HEK293 (cell line): ENCODE results near the gene CELF4.

Experiments used
- CTCF ChIA-PET: fragments of 350-600 bp; formaldehyde crosslinking; extraction: SDS; loops from one replicate; lab custom pipeline; 2021; ENCODE audit warnings: antibody characterized with exemption; lab: Yijun Ruan, JAX
- POLR2A ChIA-PET: fragments of 300-600 bp; formaldehyde crosslinking; extraction: SDS; loops from one replicate; lab custom pipeline; 2020; ENCODE audit warnings: antibody characterized with exemption, inconsistent platforms; lab: Yijun Ruan, JAX
- H3K27ac ChIP-seq: fragments of 200-500 bp; sonication (Bioruptor generic); 2 replicates; pipeline ENCODE4 v1.5.1; 2014; ENCODE audit warnings: low read depth, low read length, control low read depth, inconsistent platforms; ENCODE audit errors: extremely low read depth
- H3K36me3 ChIP-seq, 2 experiments: fragments of 200-500 bp in 1 of 2; sonication (Bioruptor generic) in 1 of 2; 1 replicate in 1 of 2; 2 replicates in 1 of 2; pipeline ENCODE4 v1.5.1; 2014 to 2017; ENCODE audit warnings: inconsistent platforms in 2 of 2, low read length in 2 of 2; ENCODE audit not compliant: control insufficient read depth in 2 of 2, insufficient read depth in 1 of 2
- H3K4me1 ChIP-seq: fragments of 200-500 bp; sonication (Bioruptor generic); 2 replicates; pipeline ENCODE4 v1.5.1; 2014; ENCODE audit warnings: mild to moderate bottlenecking, low read length, inconsistent platforms; ENCODE audit not compliant: control insufficient read depth, insufficient read depth
- H3K4me3 ChIP-seq: 2 replicates; pipeline ENCODE4 v1.5.1; 2011; ENCODE audit warnings: low read depth, mild to moderate bottlenecking, control low read depth, low read length, moderate library complexity
- H3K9me3 ChIP-seq: fragments of 200-500 bp; sonication (Bioruptor generic); 2 replicates; pipeline ENCODE4 v1.5.1; 2014; ENCODE audit warnings: low read depth, low read length, inconsistent platforms; ENCODE audit not compliant: control insufficient read depth, insufficient read depth
- CTCF ChIP-seq: fragments of 450-650 bp; formaldehyde crosslinking; IDR thresholded peaks from 2 replicates; pipeline ENCODE4 v1.5.1; 2016; ENCODE audit warnings: missing biosample characterization, missing genetic modification characterization
- EGR2 ChIP-seq: fragments of 450-650 bp; formaldehyde crosslinking; IDR thresholded peaks from 2 replicates; pipeline ENCODE4 v1.5.1; 2016; ENCODE audit warnings: low read depth, missing biosample characterization, missing genetic modification characterization
- GLIS1 ChIP-seq: fragments of 450-650 bp; formaldehyde crosslinking; IDR thresholded peaks from 2 replicates; pipeline ENCODE4 v1.5.1; 2016; ENCODE audit warnings: missing biosample characterization, missing genetic modification characterization
- KLF16 ChIP-seq: fragments of 450-650 bp; formaldehyde crosslinking; IDR thresholded peaks from 2 replicates; pipeline ENCODE4 v1.5.1; 2017; ENCODE audit warnings: missing biosample characterization, missing genetic modification characterization
- SCRT1 ChIP-seq: fragments of 450-650 bp; formaldehyde crosslinking; IDR thresholded peaks from 2 replicates; pipeline ENCODE4 v1.5.1; 2016; ENCODE audit warnings: missing biosample characterization, missing genetic modification characterization, borderline replicate concordance
- SP7 ChIP-seq: fragments of 450-650 bp; formaldehyde crosslinking; IDR thresholded peaks from 2 replicates; pipeline ENCODE4 v1.5.1; 2016; ENCODE audit warnings: missing biosample characterization, missing genetic modification characterization
- TSHZ1 ChIP-seq: fragments of 450-650 bp; formaldehyde crosslinking; IDR thresholded peaks from 2 replicates; pipeline ENCODE4 v1.5.1; 2016; ENCODE audit warnings: missing biosample characterization, missing genetic modification characterization, borderline replicate concordance
- ZBTB1 ChIP-seq: fragments of 450-650 bp; formaldehyde crosslinking; IDR thresholded peaks from 2 replicates; pipeline ENCODE4 v1.5.1; 2016; ENCODE audit warnings: missing biosample characterization, missing genetic modification characterization
- ZBTB20 ChIP-seq: fragments of 450-650 bp; formaldehyde crosslinking; IDR thresholded peaks from 2 replicates; pipeline ENCODE4 v1.5.1; 2016; ENCODE audit warnings: missing biosample characterization, missing genetic modification characterization
- ZBTB44 ChIP-seq: fragments of 450-650 bp; IDR thresholded peaks from 2 replicates; pipeline ENCODE4 v1.5.1; 2018; ENCODE audit warnings: missing biosample characterization, mild to moderate bottlenecking, missing genetic modification characterization
- ZFP3 ChIP-seq: fragments of 450-650 bp; formaldehyde crosslinking; IDR thresholded peaks from 2 replicates; pipeline ENCODE4 v1.5.1; 2016; ENCODE audit warnings: low read depth, missing biosample characterization, missing genetic modification characterization
- ZFP69B ChIP-seq: fragments of 450-650 bp; formaldehyde crosslinking; IDR thresholded peaks from 2 replicates; pipeline ENCODE4 v1.5.1; 2016; ENCODE audit warnings: missing biosample characterization, missing genetic modification characterization
- ZNF16 ChIP-seq: fragments of 450-650 bp; formaldehyde crosslinking; IDR thresholded peaks from 2 replicates; pipeline ENCODE4 v1.5.1; 2016; ENCODE audit warnings: low read depth, missing biosample characterization, missing genetic modification characterization
- ZNF214 ChIP-seq: fragments of 450-650 bp; formaldehyde crosslinking; IDR thresholded peaks from 2 replicates; pipeline ENCODE4 v1.5.1; 2017; ENCODE audit warnings: missing biosample characterization, mild to moderate bottlenecking, missing genetic modification characterization, borderline replicate concordance
- ZNF366 ChIP-seq: fragments of 450-650 bp; formaldehyde crosslinking; conservative IDR thresholded peaks from 2 replicates; pipeline ENCODE4 v1.5.1; 2016; ENCODE audit warnings: missing biosample characterization, missing genetic modification characterization
- ZNF449 ChIP-seq: fragments of 450-650 bp; formaldehyde crosslinking; IDR thresholded peaks from 2 replicates; pipeline ENCODE4 v1.5.1; 2017; ENCODE audit warnings: missing biosample characterization, mild to moderate bottlenecking, missing genetic modification characterization, moderate library complexity
- ZNF600 ChIP-seq: fragments of 450-650 bp; formaldehyde crosslinking; IDR thresholded peaks from 2 replicates; pipeline ENCODE4 v1.5.1; 2016; ENCODE audit warnings: missing biosample characterization, missing genetic modification characterization
- ZNF621 ChIP-seq: fragments of 450-650 bp; formaldehyde crosslinking; IDR thresholded peaks from 2 replicates; pipeline ENCODE4 v1.5.1; 2017; ENCODE audit warnings: missing biosample characterization, missing genetic modification characterization
- ZNF664 ChIP-seq: fragments of 450-650 bp; formaldehyde crosslinking; IDR thresholded peaks from 2 replicates; pipeline ENCODE4 v1.5.1; 2016; ENCODE audit warnings: missing biosample characterization, missing genetic modification characterization
- ZNF785 ChIP-seq: fragments of 450-650 bp; formaldehyde crosslinking; IDR thresholded peaks from 2 replicates; pipeline ENCODE4 v1.5.1; 2016; ENCODE audit warnings: missing biosample characterization, missing genetic modification characterization

CELF4 gene

GRCh38 chr18:37284260-37284659, 281.3 kb downstream of the CELF4 start:
- TF ChIP-seq ZBTB1: no peak
- TF ChIP-seq ZNF621 (tag by site-specific recombination): no peak
- TF ChIP-seq KLF16: no peak
- TF ChIP-seq ZBTB44 (tag by site-specific recombination): no peak
- TF ChIP-seq EGR2: no peak
- no peak for TF ChIP-seq SP7 (tag by site-specific recombination)
- TF ChIP-seq TSHZ1: no peak
- no peak for TF ChIP-seq ZFP3 (tag by site-specific recombination)
- ChIA-PET POLR2A (no interaction called here), CTCF (interaction anchor here (1.0 kb wide), 1 partner anchor 11 kb away, joined by 5 read pairs; no protein-coding TSS in a partner anchor)
- H3K36me3 ChIP-seq: no peaks in the 10 kb centered on the region
- no peak overlapping the region for H3K4me3 ChIP-seq
- no peak overlapping the region for H3K27ac ChIP-seq
- no peaks in the 10 kb centered on the region for H3K4me1 ChIP-seq
- H3K9me3 ChIP-seq: no peaks in the 10 kb centered on the region

- peak; percentile 60 for TF ChIP-seq CTCF (tag by site-specific recombination)
- TF ChIP-seq ZBTB20: no peak
- ChIA-PET POLR2A (no interaction called here), CTCF (interaction anchor here (0.5 to 1.0 kb wide), 3 partner anchors 11 to 300 kb away, joined by 3 to 4 read pairs (median 3); no protein-coding TSS in a partner anchor)
- no peak overlapping the region for H3K27ac ChIP-seq
- H3K36me3 ChIP-seq: no peaks in the 10 kb centered on the region
- no peaks in the 10 kb centered on the region for H3K4me1 ChIP-seq
- H3K4me3 ChIP-seq: no peak overlapping the region
- H3K9me3 ChIP-seq: no peaks in the 10 kb centered on the region
Observed at GRCh38 chr18:37282386-37283037, 283.1 kb downstream of the CELF4 start.

GRCh38 chr18:37280701-37281393, 284.8 kb downstream of the CELF4 start:
- no peak overlapping the region for H3K27ac ChIP-seq
- no peaks in the 10 kb centered on the region for H3K36me3 ChIP-seq
- POLR2A ChIA-PET: no interaction called here
- no peak overlapping the region for H3K4me3 ChIP-seq
- H3K4me1 ChIP-seq: no peaks in the 10 kb centered on the region
- CTCF ChIA-PET: interaction anchor here (0.6 to 1.0 kb wide), 3 partner anchors 83 to 1936 kb away, joined by 3 read pairs; no protein-coding TSS in a partner anchor
- no peaks in the 10 kb centered on the region for H3K9me3 ChIP-seq
- TF ChIP-seq ZNF214 (tag by site-specific recombination) (no peak), ZFP69B (tag by site-specific recombination) (no peak), GLIS1 (tag by site-specific recombination) (no peak), ZNF366 (tag by site-specific recombination) (no peak), ZNF16 (no peak), ZNF785 (no peak), ZNF600 (tag by site-specific recombination) (no peak), ZNF664 (tag by site-specific recombination) (no peak), ZNF449 (tag by site-specific recombination) (no peak), CTCF (tag by site-specific recombination) (no peak), SCRT1 (tag by site-specific recombination) (no peak)
